ENCODE measurements around the gene MSANTD3.

The MSANTD3 gene

DNA sequence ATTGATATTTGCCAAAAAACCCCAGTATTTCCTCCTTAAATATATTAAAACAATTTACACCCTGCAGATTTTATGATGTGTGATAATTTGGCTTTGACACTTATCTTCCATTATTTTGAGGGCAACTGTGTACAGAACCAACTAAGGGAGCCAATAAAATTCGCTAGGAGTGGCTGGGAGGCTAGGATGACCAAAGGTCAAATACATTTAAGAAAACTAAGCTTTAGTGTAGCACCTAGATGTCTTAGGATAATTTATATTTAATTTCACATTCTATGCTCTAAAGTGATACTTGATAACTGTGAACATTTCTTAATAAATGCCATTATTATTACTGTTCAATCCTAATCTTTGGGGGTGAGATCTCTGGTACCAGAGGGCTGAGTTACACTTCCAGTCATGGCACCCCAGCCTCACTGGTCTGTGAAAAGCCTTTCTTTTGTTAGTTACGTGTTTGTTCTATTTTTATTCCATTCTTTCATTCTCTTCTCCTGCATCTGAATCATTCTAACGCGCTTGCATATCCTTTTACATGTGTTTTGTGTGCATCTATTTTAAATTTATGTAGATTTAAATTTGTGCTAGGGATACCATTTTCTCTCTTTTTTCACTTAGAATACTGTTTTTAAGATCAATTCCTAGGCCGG is 19.1 kb downstream of the MSANTD3 start:
- POLR2A ChIA-PET = no interaction called here
- DNase-seq (ENCODE audit: extremely low spot score) = no peak
- CTCF ChIA-PET = interaction anchor here (0.8 to 3.3 kb wide), 3 partner anchors 8 to 74 kb away, joined by 3 to 24 read pairs (median 3); no protein-coding TSS in a partner anchor
- TF ChIP-seq, protein P1, sequence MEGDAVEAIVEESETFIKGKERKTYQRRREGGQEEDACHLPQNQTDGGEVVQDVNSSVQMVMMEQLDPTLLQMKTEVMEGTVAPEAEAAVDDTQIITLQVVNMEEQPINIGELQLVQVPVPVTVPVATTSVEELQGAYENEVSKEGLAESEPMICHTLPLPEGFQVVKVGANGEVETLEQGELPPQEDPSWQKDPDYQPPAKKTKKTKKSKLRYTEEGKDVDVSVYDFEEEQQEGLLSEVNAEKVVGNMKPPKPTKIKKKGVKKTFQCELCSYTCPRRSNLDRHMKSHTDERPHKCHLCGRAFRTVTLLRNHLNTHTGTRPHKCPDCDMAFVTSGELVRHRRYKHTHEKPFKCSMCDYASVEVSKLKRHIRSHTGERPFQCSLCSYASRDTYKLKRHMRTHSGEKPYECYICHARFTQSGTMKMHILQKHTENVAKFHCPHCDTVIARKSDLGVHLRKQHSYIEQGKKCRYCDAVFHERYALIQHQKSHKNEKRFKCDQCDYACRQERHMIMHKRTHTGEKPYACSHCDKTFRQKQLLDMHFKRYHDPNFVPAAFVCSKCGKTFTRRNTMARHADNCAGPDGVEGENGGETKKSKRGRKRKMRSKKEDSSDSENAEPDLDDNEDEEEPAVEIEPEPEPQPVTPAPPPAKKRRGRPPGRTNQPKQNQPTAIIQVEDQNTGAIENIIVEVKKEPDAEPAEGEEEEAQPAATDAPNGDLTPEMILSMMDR (IDR thresholded peaks at IDR 0.05; ENCODE audit: control extremely low read depth, extremely low read depth, low read depth, missing control alignments) = no peak

DNA sequence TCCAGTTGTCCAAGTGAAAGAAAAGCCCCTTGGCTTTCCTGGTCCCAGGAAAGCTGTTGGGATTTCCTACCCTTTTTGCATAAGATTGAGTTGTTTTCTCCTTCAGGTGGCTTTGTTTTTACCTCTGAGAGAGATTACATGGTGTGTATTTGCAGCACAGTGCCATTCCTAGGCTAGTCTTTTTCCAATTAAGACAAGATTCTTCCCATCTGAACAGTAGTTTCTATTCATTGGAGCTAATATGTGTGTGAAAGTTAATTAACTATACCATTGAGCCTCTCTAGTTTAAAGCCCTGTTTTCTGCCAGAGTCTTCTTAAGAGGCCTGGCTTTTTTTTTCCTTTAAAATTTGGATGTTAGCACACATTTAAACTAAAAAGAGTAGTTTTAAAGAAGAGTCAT is 20.1 kb downstream of the MSANTD3 start:
- TF ChIP-seq, protein P1 (IDR thresholded peaks at IDR 0.05; ENCODE audit: control extremely low read depth, extremely low read depth, low read depth, missing control alignments) = no peak
- POLR2A ChIA-PET = no interaction called here
- DNase-seq (ENCODE audit: extremely low spot score) = no peak
- CTCF ChIA-PET = interaction anchor here (3.3 kb wide), 1 partner anchor 9 kb away, joined by 24 read pairs; no protein-coding TSS in a partner anchor

DNA sequence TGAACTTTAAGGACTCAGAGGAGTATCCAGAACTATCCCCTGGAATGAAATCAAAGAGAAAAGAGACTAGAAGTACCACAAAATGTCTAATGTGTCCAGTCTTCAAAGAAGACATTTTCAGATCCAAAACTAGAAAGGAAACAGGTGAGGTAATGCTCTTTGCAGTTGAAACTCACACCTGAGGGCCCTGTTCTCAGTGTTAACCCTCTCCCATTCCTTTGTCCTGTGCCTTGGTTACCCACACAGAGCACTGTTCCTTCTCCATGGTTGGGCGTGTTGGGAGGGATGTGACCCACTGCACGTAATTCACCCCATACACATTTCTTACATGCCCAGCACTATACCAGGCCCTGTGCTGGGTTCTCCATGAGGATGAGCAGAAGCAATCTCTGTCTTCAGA is 21.3 kb downstream of the MSANTD3 start:
- TF ChIP-seq, protein P1 (IDR thresholded peaks at IDR 0.05; ENCODE audit: control extremely low read depth, extremely low read depth, low read depth, missing control alignments) = no peak
- POLR2A ChIA-PET = no interaction called here
- CTCF ChIA-PET = interaction anchor here (1.9 to 3.3 kb wide), 2 partner anchors 10 to 153 kb away, joined by 7 to 24 read pairs; no protein-coding TSS in a partner anchor
- DNase-seq (ENCODE audit: extremely low spot score) = no peak

DNA sequence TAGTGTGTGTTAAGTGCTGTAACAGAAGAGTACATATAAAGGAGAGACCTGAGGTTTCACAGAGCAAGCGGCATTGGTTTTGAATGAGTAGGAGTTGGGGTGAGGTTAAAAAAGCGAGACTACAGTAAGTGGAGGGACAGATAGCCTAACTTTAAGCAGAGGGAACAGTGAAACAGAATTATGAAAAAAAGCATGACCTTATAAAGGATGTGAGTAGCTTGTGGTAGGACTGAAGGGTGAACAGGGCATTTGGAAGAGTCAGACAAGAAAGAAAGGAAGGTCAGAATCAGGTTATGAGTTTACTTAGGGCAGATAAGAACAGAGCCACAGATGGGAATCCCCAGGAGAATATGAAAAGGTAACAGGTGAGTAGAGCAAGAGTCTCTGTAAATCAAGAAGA is 22.5 kb downstream of the MSANTD3 start:
- CTCF ChIA-PET = interaction anchor here (1.9 to 3.2 kb wide), 3 partner anchors 9 to 152 kb away, joined by 7 to 19 read pairs (median 10); no protein-coding TSS in a partner anchor
- peak; percentile 47 for DNase-seq (ENCODE audit: extremely low spot score)
- POLR2A ChIA-PET = no interaction called here
- TF ChIP-seq, protein P1 (IDR thresholded peaks at IDR 0.05; ENCODE audit: control extremely low read depth, extremely low read depth, low read depth, missing control alignments) = no peak

DNA sequence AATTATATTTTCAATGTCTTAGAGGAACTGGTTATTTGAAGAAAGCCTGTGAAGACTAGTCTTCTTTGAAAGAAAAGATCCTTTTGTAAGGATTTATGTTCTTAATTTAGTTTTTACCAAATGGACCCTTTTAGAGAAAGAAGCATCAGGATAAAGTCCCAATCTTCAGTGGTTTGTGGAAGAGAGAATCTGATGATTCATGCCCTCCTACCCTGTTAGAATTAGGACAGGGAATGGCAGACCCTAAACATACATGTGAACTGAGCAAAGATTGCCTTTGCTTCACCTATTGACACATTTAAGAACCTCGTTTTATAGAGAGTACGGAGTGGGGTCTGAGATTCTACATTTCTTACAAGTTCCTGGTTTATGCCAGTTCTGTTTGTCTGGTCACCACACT is 26.0 kb downstream of the MSANTD3 start:
- no peak for DNase-seq (ENCODE audit: extremely low spot score)
- CTCF ChIA-PET = no interaction called here
- TF ChIP-seq, protein P1 (IDR thresholded peaks at IDR 0.05; ENCODE audit: control extremely low read depth, extremely low read depth, low read depth, missing control alignments) = no peak
- POLR2A ChIA-PET = no interaction called here

DNA sequence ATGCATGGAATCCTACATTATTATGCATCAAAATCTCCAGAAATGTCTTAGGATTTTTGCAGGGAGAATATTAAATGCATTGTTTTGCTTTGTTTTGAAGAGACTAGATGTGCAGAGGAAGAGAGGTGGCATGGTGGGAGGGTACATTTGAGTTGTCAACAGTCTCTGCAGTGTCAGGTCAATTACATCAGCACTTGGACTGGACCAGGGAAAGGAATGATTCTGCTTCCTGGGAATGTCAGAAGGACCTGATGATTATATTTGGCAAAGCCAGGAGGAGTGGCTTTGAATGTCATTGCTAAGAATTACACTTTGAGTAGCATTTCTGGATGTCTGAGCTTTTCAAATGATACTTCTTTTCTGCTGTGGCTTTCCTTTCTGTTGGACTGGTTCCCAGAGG is 28.5 kb downstream of the MSANTD3 start:
- TF ChIP-seq, protein P1 (IDR thresholded peaks at IDR 0.05; ENCODE audit: control extremely low read depth, extremely low read depth, low read depth, missing control alignments) = no peak
- no peak for DNase-seq (ENCODE audit: extremely low spot score)
- POLR2A ChIA-PET = no interaction called here
- CTCF ChIA-PET = interaction anchor here (1.0 to 1.9 kb wide), 2 partner anchors 13 to 19 kb away, joined by 3 to 6 read pairs; no protein-coding TSS in a partner anchor

Data from GM10248 (cell line).